Astrocyte of the spinal cord (primary cell): ENCODE results near the gene ESYT1.
A peak's percentile ranks its signal among the peaks of the same experiment; 100 is the strongest.

ENCODE experiments used
- DNase-seq: peaks from one replicate; pipeline ENCODE4 v3.0.0; 2011; ENCODE audit warnings: low read depth, low spot score
- H3K4me3 ChIP-seq: 2 replicates; pipeline ENCODE4 v1.5.1; 2011; ENCODE audit warnings: low read depth, mild to moderate bottlenecking, low read length, moderate library complexity
- in situ Hi-C: cut with HindIII; loops from 2 replicates; pipeline ENCODE4 v1.10.0; 2017; ENCODE audit warnings: low sequenced_read_pairs
- TF ChIP-seq, protein P1 (sequence below): IDR thresholded peaks from 2 replicates; pipeline ENCODE4 v1.5.1; 2012; ENCODE audit warnings: low read depth, mild to moderate bottlenecking, low read length, inconsistent platforms

The ESYT1 gene

DNA sequence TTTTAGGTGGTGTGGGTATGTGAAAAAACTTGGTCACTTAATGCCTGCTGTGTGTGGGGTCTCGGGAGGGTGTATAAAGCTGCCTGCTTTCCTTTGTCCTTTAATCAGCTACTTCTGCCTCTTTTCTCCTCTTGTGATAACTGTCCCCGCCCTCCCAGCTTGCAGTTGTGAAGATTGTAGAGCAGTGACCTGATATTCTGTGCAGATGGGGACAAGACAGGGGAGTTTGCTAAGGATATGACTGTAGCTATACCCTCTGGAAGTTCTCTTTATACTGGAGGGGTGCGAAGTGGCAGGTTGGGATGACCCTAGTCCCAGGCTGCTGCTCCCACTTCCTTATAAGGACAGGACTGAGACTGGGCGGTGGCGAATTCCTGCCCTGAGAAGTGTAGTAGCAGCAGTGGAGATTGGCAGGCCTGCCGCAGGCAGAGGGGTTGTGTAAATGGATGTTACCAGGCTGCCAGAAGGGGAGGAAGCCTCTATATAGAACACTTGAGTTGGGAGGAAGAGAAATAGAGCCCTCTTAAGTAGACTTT, 30.9 kb downstream of the ESYT1 start:
- DNase-seq, result peak; percentile 70
- TF ChIP-seq, protein P1, sequence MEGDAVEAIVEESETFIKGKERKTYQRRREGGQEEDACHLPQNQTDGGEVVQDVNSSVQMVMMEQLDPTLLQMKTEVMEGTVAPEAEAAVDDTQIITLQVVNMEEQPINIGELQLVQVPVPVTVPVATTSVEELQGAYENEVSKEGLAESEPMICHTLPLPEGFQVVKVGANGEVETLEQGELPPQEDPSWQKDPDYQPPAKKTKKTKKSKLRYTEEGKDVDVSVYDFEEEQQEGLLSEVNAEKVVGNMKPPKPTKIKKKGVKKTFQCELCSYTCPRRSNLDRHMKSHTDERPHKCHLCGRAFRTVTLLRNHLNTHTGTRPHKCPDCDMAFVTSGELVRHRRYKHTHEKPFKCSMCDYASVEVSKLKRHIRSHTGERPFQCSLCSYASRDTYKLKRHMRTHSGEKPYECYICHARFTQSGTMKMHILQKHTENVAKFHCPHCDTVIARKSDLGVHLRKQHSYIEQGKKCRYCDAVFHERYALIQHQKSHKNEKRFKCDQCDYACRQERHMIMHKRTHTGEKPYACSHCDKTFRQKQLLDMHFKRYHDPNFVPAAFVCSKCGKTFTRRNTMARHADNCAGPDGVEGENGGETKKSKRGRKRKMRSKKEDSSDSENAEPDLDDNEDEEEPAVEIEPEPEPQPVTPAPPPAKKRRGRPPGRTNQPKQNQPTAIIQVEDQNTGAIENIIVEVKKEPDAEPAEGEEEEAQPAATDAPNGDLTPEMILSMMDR, result no peak
- in situ Hi-C loops, result no loop called here
- H3K4me3 ChIP-seq, result peak overlapping the region; percentile 83

DNA sequence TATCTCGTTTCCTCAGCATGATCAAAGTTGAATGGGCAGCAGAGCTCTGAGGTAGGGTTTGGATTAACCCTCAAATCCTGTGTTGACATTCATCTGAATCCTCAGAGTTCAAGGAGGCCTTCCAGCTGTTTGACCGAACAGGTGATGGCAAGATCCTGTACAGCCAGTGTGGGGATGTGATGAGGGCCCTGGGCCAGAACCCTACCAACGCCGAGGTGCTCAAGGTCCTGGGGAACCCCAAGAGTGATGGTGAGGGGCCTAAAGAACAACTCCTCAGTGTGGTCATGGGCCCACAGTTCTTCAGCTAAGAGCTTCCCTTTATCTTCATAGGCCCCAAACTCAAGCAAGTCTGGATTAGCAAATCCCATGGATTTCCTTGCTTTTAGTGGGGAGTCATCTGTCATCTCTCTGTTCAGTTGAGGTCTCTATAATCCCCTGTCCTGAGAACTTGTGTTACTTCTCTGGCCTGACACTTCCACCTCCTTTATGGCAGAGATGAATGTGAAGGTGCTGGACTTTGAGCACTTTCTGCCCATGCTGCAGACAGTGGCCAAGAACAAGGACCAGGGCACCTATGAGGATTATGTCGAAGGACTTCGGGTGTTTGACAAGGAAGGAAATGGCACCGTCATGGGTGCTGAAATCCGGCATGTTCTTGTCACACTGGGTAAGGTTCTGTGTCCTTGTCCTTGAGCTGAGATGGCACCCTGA, 31.6 kb downstream of the ESYT1 start:
- in situ Hi-C loops, result no loop called here
- no peak for DNase-seq
- peak overlapping the region; percentile 83 for H3K4me3 ChIP-seq
- TF ChIP-seq, protein P1, result no peak

DNA sequence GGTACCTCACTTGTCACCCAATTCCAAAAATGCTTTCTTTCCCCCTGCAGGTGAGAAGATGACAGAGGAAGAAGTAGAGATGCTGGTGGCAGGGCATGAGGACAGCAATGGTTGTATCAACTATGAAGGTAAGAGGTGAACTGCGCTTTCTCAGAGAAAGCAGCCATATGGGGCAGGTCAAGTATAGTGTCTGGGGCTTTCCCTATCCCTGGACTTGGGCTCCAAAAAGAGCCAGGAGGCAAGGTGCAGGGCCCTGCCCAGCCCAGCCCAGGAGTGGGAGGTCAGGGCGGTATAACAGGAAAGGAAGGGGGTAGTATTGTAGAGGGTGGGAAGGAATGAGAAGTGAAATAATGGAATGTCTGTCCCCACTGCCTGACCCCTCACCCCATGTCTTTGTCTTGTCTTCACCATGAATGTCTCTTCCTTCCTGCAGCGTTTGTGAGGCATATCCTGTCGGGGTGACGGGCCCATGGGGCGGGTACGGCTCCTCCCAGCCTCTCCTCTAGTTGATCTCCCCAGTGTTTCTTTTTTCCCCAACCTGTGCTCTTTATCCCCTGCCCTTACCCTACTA, 32.2 kb downstream of the ESYT1 start:
- peak overlapping the region; percentile 83 for H3K4me3 ChIP-seq
- TF ChIP-seq, protein P1, result no peak
- in situ Hi-C loops, result no loop called here
- DNase-seq, result no peak

DNA sequence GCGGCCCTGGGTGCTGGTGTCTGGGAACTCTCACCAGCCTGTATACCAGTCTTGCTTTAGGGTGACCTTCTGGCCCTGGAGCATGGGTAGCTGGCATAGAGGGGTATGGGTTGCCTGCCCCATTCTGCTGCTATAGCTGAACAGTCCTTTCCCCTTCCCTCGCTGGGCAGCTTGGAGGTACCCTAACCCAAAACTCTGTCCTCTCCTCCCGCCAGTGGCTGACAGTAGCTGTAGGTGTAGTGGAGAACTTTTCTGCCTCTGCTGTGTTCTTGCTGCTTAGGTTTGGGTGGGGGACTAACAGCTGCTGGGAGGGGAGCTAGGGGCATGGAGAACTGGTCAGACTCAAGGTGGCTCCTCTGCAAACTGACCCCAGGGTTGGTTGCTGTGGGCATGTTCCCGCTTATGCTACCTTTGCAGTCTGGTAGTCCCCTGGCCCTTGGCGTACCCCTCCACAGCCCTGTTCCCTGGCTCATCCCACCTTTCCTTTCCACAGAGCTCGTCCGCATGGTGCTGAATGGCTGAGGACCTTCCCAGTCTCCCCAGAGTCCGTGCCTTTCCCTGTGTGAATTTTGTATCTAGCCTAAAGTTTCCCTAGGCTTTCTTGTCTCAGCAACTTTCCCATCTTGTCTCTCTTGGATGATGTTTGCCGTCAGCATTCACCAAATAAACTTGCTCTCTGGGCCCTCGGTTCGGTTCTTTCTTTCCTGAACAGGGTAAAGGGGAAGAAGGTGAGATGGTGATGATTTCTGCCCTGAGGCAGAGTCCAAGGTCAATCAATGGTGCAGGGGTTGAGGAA, 33.0 kb downstream of the ESYT1 start:
- no peak for DNase-seq
- TF ChIP-seq, protein P1, result no peak
- H3K4me3 ChIP-seq, result peak overlapping the region; percentile 83

DNA sequence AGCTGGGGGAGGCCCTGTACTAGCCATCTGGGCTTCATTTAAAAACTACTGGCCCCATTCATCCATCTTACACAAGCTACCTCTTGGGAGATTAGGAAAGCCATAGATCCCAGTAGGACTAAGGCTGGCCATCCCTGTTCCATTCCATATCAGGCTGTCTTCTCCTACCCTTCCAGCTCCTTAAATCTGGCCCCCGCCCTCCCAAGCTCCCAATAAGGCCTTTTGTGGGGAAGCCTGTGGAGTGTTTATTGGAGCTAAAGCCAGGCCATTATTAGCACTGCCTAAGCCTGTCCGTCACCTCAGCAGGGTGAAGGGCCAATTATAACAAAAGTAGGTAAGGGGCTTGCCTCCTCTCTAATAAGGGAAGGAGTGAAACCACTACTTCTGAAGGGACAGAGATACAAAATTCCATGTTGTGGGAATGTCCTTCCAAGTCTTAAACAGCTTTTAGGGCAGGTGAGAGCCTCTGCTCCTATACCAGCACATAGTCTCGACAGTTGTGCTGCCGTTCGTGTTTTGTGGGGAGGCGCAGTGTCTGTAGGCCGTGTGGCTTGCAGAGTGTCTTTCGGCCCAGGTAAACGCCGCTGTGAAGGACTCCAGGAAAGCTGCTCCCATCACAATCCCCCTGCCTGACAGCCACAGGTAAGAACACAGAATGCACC, 33.8 kb downstream of the ESYT1 start:
- no peak for DNase-seq
- in situ Hi-C loops, result no loop called here
- TF ChIP-seq, protein P1, result no peak
- H3K4me3 ChIP-seq, result no peak overlapping the region

More for the DNA sequence above, 33.0 kb downstream of the ESYT1 start:
- in situ Hi-C loops, result no loop called here
